GM19099 (cell line): Measurements from ENCODE around the gene RRAS.

Source experiments
- POLR2A ChIP-seq: IDR thresholded peaks from 3 replicates; pipeline ENCODE4 v1.6.1; 2011; ENCODE audit warnings: low read depth; ENCODE audit not compliant: insufficient read length; ENCODE audit errors: extremely low read depth

Gene RRAS

DNA sequence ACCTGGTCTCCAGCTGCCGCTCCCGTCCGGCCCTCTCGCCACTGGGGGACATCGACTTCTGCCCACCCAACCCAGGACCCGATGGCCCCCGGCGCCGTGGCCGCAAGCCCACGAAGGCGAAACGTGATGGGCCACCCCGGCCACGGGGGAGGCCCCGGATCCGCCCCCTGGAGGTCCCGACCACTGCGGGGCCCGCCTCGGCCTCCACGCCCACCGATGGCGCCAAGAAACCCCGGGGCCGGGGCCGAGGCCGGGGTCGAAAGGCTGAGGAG lies 42.3 kb downstream of the RRAS start:
- no peak for TF ChIP-seq POLR2A

DNA sequence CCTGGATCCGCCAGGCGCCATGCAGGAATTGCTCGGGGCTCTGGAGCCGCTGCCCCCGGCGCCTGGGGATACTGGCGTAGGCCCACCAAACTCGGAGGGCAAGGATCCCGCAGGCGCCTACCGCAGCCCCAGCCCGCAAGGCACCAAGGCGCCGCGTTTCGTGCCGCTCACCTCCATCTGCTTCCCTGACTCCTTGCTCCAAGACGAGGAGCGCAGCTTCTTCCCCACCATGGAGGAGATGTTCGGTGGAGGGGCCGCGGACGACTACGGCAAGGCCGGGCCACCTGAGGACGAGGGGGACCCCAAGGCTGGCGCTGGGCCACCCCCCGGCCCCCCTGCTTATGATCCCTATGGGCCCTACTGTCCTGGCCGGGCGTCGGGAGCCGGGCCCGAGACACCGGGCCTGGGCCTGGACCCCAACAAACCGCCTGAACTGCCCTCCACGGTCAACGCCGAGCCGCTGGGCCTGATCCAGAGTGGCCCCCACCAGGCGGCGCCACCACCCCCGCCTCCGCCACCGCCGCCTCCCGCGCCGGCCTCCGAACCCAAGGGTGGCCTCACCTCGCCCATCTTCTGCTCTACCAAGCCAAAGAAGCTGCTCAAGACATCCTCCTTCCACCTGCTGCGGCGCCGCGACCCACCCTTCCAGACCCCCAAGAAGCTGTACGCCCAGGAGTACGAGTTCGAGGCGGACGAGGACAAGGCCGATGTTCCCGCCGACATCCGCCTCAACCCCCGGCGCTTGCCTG lies 42.8 kb downstream of the RRAS start:
- TF ChIP-seq POLR2A: no peak

DNA sequence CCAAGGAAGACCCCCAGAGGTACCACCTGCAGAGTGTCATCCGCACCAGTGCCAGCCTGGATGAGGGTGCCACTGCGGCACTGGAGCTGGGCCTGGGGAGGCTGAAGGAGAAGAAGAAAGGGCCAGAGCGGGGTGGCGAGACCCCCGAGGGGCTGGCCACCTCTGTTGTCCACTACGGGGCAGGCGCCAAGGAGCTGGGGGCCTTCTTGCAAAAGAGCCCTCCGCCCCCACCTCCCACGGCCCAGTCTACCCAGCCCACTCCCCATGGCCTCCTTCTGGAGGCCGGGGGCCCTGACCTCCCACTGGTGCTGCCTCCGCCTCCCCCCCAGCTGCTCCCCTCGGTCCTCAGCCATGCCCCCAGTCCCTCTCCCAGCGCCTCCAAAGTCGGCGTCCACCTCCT lies 43.5 kb downstream of the RRAS start:
- TF ChIP-seq POLR2A: no peak

DNA sequence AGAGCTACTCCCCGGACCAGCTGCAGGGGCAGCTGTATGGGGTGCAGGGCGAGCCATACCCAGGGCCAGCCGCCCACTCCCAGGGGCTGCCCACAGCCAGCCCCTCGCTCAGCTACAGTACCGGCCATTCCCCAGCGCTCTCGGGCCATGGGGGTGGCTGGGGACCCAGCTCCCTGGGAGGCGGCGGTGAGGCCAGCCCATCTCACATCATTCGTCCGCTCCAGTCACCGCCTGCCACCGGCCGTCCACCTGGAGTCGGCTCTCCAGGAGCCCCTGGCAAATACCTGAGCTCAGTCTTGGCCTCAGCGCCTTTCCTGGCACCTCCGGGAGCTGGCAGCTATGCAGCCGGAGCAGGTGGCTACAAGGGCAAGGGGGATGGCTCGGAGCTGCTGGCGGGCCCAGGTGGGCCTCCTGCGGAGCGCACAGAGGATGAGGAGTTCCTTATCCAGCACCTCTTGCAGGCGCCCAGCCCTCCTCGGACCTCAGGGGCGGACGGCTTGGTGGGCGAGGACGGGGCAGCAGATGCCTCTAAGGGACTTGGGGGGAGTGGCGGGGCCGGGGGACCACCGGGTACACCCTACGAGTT lies 44.0 kb downstream of the RRAS start:
- TF ChIP-seq POLR2A: no peak

DNA sequence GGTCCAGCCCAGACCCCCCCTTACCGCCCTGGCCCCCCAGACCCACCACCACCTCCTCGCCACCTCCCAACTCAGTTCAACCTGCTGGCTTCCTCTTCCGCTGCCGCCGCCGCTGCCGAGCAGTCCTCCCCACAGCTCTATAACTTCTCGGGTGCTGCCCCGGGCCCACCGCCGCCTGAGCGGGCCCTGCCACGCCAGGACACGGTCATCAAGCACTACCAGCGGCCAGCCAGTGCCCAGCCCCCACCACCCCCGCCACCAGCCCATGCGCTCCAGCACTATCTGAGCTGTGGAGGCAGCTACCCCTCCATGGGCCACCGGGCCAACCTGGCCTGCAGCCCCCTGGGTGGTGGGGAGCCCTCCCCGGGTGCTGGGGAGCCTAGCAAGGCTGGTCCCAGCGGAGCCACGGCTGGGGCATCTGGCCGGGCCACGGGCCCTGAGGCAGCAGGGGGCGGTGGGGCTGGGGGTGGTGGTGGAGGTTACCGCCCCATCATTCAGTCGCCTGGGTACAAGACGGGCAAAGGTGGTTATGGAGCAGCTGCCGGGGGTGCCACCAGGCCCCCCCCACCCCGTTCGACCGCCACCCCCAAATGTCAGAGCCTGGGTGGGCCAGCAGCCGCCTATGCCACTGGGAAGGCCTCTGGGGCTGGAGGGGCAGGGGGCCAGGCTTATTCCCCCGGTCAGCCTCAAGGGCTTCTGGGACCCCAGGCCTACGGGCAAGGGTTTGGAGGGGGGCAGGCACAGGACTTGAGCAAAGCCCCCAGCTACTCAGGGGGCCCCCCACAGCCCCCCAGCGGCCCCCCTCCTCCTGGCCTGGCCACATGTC lies 44.7 kb downstream of the RRAS start:
- TF ChIP-seq POLR2A: no peak

DNA sequence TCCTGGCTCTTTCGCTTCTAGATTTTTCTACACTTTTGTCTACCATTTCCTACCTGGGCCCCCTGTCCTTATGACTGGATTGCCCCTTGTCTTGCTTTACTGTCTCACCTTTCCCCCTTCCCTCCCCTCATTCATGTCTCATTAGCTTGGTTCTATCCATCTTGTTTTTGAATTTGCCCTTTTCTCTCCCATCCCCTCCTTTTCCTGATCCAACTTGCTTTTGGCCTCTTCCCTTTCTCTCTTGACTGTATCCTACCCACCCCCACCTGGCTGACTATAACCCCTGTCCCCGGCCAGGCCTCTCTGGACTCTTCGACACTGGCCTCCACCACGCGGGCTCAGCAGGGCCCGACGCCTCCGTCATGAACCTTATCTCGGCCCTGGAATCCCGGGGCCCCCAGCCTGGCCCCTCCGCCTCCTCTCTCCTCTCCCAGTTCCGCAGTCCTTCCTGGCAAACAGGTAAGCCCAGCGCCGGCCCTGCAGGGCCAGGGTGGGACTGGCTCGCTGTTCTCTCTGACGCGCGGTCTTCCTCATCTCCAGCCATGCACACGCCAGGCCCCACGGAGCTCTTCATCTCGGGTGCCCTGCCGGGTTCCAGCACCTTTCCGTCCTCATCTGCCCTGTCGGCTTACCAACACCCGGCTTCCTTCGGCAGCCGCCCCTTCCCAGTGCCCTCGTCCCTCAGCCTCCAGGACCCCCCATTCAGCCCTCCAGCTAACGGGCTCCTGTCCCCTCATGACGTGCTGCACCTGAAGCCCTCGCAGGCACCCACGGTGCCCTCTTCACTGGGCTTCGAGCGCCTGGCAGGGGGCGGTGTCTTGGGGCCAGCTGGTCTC lies 45.6 kb downstream of the RRAS start:
- TF ChIP-seq POLR2A: no peak

DNA sequence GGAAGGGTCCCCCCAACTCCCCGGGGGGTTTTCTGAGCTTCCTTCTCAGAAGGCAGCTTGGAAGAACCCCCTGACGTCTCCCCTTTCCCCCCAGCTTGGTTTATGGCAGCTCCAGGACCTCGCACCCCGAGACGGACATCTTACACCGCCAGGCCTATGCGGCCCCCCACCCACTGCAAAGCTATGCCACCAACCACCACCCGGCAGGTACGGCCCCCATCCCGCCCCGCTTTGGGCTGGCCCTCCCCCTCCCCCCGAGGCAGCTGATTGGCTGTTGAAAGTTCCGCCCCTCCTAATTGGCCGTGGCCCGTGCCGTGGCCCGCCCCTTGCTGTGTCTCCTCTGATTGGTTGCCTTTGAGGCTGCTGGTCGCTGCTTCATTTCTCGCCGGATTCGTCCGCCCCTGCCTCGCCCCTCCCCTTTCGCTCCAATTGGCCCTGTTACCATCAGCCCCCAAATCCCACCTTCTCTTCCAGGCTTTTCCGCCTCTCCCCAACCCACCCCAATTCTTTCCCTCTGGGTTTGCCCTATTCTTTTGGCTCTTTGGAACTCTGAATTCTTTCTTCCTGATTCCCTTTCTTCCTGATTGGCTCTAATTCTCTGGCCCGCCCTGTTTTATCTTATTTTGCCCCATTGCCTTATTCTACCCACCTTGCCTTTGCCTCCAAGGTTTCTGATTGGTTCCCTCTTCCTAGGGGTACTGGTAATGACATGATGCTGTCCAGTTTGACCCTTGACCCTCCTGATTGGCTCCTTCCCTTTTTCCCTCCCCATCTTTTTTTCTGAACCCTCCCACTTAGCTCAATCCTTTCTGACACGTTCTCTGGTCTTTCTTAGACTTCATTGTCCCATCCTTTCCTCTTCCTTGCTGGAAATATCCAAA lies 46.5 kb downstream of the RRAS start:
- TF ChIP-seq POLR2A: peak; percentile 30

DNA sequence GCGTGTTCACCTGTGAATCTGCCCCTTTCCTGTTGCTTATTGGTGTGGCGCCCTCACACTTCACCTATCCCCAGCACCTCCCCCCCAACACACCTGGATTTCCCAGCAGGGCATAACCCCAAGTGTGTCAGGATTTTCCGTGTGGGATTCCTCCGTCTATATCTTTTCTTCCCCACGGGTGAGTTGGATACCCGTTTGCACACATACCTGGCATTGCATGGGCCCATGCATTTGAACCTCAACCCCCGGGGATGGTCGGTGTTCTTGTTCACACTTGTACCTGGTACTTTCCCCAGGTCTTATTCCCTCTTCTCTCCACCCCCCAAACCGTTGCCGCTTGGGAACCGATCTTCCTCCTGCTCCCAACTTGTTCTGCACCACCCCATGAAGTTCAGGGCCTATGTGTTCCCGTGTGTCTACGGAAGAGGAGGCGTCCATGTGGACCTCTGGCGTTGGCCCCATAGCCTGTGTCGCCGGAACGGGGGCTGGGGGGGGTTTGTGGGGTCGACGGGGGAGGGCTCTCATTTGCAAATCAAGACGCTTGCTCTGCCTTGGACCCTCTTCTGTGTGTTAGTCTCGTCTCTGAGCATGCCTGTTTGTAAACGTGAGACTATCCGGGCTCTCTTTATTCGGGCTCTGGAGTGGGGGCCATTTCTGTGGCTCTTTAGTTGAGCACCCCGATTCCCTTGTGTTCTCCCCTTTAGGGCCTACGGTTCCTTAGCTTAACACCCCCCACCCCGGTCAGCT lies 47.3 kb downstream of the RRAS start:
- no peak for TF ChIP-seq POLR2A

DNA sequence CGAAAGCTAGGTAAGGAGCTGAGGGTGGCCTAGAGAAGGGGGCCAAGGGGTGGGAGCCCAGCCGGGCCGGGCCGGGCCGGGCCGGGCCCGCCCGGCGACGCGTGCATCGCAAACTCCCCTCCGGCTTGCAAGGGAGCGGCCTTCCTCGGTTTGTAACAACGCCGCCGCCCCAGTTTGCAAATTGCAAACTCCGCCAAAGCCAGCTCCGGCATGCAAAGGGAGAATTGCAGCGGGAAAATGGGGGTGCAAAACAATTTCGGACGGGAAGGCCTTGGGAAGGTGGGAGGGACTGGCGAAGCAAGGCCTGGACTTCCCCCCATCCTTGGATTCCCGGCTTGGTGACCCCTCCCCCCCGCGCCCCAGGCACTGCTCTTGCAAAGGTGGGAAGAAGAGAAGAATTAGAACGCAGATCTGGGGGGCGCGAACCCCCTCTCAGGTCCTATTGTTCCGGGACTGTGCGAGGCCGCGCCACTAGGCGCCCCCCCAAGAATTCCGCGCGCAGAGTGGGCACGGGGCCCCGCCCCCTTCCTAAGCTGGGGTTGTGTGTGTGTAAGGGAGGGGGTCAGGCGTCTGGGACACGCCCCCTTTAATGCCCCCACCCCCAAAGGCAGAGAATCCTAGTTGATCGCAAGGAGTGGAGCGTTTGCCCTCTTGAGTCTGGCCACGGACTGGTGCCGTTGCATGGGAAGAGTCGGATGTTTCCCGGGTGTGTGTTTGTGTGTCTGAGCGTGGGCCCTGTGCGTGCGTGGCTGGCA lies 48.0 kb downstream of the RRAS start:
- TF ChIP-seq POLR2A: no peak

DNA sequence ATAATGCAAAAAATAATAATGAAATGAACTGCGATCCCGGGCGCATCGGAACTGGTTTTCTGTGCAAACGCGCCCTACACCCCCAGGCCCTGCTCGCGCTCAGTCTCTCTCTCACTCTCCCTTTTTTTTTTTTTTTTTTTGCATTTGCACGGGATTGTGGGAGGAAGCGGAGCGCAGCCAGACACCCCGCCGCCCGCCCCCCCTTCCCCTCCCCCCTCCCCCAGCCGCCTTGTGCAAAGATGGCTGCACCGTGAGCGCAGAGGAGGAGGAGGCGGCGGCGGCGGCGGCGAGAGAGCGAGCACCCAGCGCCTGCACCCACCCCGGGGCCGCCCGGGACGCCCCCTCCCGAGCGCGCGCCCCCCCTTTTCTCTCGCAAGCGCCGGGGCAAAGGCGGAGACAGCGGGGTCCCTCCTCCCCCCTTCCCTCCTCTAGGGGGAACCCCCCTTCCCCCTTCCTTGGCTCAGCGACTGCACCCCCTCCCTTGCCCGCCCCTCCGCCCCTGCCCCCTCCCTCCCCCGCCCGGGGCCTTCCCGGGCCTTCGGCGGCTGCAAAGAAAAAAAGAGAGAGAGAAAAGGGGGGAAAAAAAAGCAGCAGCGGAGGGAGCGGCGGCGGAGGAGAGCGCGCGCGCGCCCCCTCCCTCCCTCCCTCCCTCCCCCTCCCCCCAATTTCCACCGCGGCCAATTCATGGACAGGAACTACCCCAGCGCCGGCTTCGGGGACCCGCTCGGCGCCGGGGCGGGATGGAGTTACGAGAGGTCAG lies 48.8 kb downstream of the RRAS start, which contains the start of gene PRR12:
TSS of gene PRR12 (plus strand) at position 212 of the 760 bp plus-strand sequence. CDS start at position 685, 473 bp downstream.
- TF ChIP-seq POLR2A: peak; percentile 65

DNA sequence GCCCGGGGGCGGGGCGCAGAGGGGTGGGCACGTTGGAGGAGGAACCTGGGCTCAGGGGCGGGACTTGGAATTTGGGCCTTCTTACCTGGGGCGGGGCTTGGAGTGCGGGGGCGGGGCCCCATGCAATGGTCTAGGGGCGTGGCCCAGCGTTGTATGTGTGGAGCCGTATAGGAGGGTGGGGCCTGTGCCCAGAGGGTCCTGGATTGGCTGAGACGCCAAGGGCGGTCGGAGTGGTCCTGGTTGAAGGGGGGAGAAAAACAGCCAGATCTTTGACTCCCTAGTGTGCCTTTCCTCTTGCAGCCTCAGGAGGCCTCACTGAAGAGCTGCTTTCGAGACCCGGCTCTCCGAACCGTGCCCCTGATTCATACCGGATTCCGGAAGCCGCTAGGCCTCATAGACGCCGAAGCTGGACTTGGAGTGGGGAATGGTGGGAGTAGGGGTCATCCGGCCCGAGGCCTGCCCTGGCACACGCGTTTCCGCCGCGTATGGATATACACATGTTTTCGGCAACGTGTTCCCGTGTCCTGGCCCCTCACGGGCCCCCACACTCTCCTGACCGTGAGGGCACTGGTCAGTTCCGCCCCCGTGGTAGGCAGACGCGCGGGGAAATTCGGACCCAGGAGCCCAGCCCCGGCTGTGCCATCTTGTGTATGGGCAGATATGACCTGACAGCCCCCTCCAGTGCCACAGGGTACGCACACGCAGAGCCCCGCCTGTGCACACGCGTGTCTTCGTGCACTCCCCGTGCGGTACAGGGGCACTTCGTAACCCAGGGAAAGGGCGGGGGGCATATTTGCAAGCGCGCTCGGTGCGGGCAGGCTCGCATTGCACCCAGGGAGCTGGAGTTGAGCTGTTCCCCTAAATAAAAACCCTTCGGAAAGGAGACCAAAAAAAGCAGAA lies 49.6 kb downstream of the RRAS start:
- peak; percentile 87 for TF ChIP-seq POLR2A
